Pancreas (tissue), 10 donors: Measurements from ENCODE around the gene MEIG1. TPM values are rescaled to one million over a fixed set of nuclear protein-coding genes. Genes with fewer than 3 reads are reported as not detected.
"Not testable (repeated sequence)": the region's sequence is repeated elsewhere in the genome, so short reads cannot be mapped to it uniquely, and the experiment has no call there.

Experiments
- ATAC-seq, 4 donors: fragments of 200-7000 bp; cut with Tn5 transposase; one replicate each; pipeline versions ENCODE4 v1.8.0 to v1.9.1; 2020; ENCODE audit warnings: mild to moderate bottlenecking in 4 of 4, moderate library complexity in 4 of 4
- DNase-seq, 6 donors: peaks; one replicate each; pipeline ENCODE4 v3.0.0-alpha.2; 2020
- FAIRE-seq: peaks from 2 replicates; lab custom pipeline; 2012; peaks lifted over from hg19 to GRCh38; lab: Jason Lieb, UNC
- H3K27ac ChIP-seq, 4 donors: fragments of 200-600 bp; sonication (generic); 1 replicate in 3 of 4; 2 replicates in 1 of 4; pipeline versions ENCODE4 v1.5.0 to v1.8.0; 2020
- H3K27me3 ChIP-seq, 4 donors: fragments of 200-600 bp; one replicate each; pipeline ENCODE4 v1.8.0; 2021
- H3K36me3 ChIP-seq, 3 donors: fragments of 200-600 bp; sonication (generic) in 1 of 3; one replicate each; pipeline versions ENCODE4 v1.5.0 to v1.8.0; 2020 to 2021
- H3K4me1 ChIP-seq, 3 donors: fragments of 200-600 bp; one replicate each; pipeline ENCODE4 v1.8.0; 2021
- H3K4me3 ChIP-seq, 4 donors: fragments of 200-600 bp; sonication (generic) in 2 of 4; one replicate each; pipeline versions ENCODE4 v1.5.0 to v1.8.0; 2020 to 2021
- H3K9me3 ChIP-seq, 4 donors: fragments of 200-600 bp; one replicate each; pipeline ENCODE4 v1.8.0; 2021
- CTCF ChIP-seq, 4 donors: fragments of 200-600 bp; sonication (generic) in 3 of 4; IDR thresholded peaks; one replicate each; pipeline versions ENCODE4 v1.5.0 to v1.8.0; 2021; ENCODE audit warnings: antibody characterized with exemption in 4 of 4
- WGBS, 2 donors: extraction: QIAGEN DNeasy Blood & Tissue Kit; methylation state at CpG; one replicate each; pipeline ENCODE4 v1.1.7; 2013; 5-methylcytosine and 5-hydroxymethylcytosine counted together
- intact Hi-C, 3 donors: fragments of 100-400 bp; cut with DNase I; formaldehyde crosslinking; loops; one replicate each; pipeline versions ENCODE4 v1.11.1 to v1.14.2; 2022
- polyA plus RNA-seq, 2 donors: library from polyadenylated mRNA; stranded (reverse); fragments of 200-250 nt; gene quantifications; one replicate each; pipeline ENCODE4 v1.2.3, GENCODE V29; 2013
- total RNA-seq, 6 donors: library from RNA; stranded (reverse); fragmentation: NEBNext Ultra II Directional in 4 of 6; extraction: Animal tissue kit (Norgen Biotek cat#: 25700) in 4 of 6; gene quantifications; one replicate each; pipeline versions ENCODE4 v1.2.1 to v1.2.4, GENCODE V29; 2021 to 2023
- donor health status: healthy with polysubstance abuse.
- donor health status: DM: no; HTN: no; CAD: no; lungs with moderate emphysema.
- donor health status: DM: no; HTN: no; CAD: no.
- donor health status: control.
- donor health status: control.
- donor health status: Bipolar disorder and iron deficiency.
- donor health status: DM: yes; HTN: yes; CAD: no.
- donor health status: DM: no; HTN: no; CAD: no.
- donor health status: DM: no; HTN: no; CAD: no.
- donor health status: DM: yes; HTN: yes; CAD: no.

MEIG1 gene
- total and polyA plus RNA-seq, 8 donors = 0.44 to 1.5 TPM; not detected in 6

- Histone ChIP-seq H3K4me1 (no peaks in the 10 kb centered on the region), H3K27me3 (no peaks in the 10 kb centered on the region), H3K36me3 (peaks cover 0 to 42% (median 4%) of the 10 kb centered on the region in 3 donors), H3K27ac (no peak overlapping the region), H3K4me3 (no peak overlapping the region), H3K9me3 (no peaks in the 10 kb centered on the region)
- no peak for FAIRE-seq
- no peak for TF ChIP-seq CTCF (IDR thresholded peaks at IDR 0.05)
- no peak for ATAC-seq
- DNase-seq = no peak
- intact Hi-C loops = no loop called here
- WGBS, 2 donors = 94 to 95% methylated on average over 10 of the region's 10 CpGs
These were observed 28.6 kb upstream of the MEIG1 start for GRCh38 chr10:14930610-14931009.

- no peak for ATAC-seq
- H3K4me1 ChIP-seq = no peaks in the 10 kb centered on the region
- intact Hi-C loops = no loop called here
- no peak overlapping the region for H3K4me3 ChIP-seq
- H3K36me3 ChIP-seq = peaks cover 0 to 26% (median 4%) of the 10 kb centered on the region in 3 donors
- WGBS, 2 donors = 87 to 91% methylated on average over 2 of the region's 2 CpGs
- no peak for FAIRE-seq
- no peaks in the 10 kb centered on the region for H3K9me3 ChIP-seq
- no peak for TF ChIP-seq CTCF (IDR thresholded peaks at IDR 0.05)
- no peaks in the 10 kb centered on the region for H3K27me3 ChIP-seq
- DNase-seq = no peak
- H3K27ac ChIP-seq = no peak overlapping the region
These were observed 22.6 kb upstream of the MEIG1 start for GRCh38 chr10:14936584-14936983.

- FAIRE-seq, H3K9me3 ChIP-seq, H3K4me1 ChIP-seq, DNase-seq, intact Hi-C loops, H3K27ac ChIP-seq, H3K36me3 ChIP-seq, H3K4me3 ChIP-seq, H3K27me3 ChIP-seq, ATAC-seq: not testable (repeated sequence)
- 86 to 87% methylated on average over 4 of the region's 5 CpGs for WGBS, 2 donors
These were observed 20.2 kb upstream of the MEIG1 start for GRCh38 chr10:14938971-14939370.

- H3K36me3 ChIP-seq, ATAC-seq, H3K27ac ChIP-seq, DNase-seq, H3K4me1 ChIP-seq, H3K4me3 ChIP-seq, intact Hi-C loops, FAIRE-seq, H3K27me3 ChIP-seq, H3K9me3 ChIP-seq: not testable (repeated sequence)
- WGBS, 2 donors = 92 to 96% methylated on average over 16 to 17 of the region's 17 CpGs
These were observed 16.8 kb upstream of the MEIG1 start for GRCh38 chr10:14942147-14942949.

GRCh38 chr10:14942950-14943338 lies 16.2 kb upstream of the MEIG1 start:
- DNase-seq, intact Hi-C loops, H3K27me3 ChIP-seq, H3K4me3 ChIP-seq, FAIRE-seq, H3K27ac ChIP-seq, H3K36me3 ChIP-seq, H3K9me3 ChIP-seq, ATAC-seq, H3K4me1 ChIP-seq: not testable (repeated sequence)
- WGBS, 2 donors = 91 to 92% methylated on average over 7 of the region's 7 CpGs

GRCh38 chr10:14945108-14945507 lies 14.1 kb upstream of the MEIG1 start:
- H3K36me3 ChIP-seq = no peaks in the 10 kb centered on the region
- ATAC-seq = no peak
- no peaks in the 10 kb centered on the region for H3K9me3 ChIP-seq
- no peak for TF ChIP-seq CTCF (IDR thresholded peaks at IDR 0.05)
- no peak for DNase-seq
- WGBS, 2 donors = 91 to 97% methylated on average over 5 of the region's 5 CpGs
- intact Hi-C loops = no loop called here
- no peaks in the 10 kb centered on the region for H3K27me3 ChIP-seq
- no peak overlapping the region for H3K27ac ChIP-seq
- H3K4me1 ChIP-seq = no peaks in the 10 kb centered on the region
- FAIRE-seq = no peak
- H3K4me3 ChIP-seq = no peak overlapping the region
